HG02623 (cell line): ENCODE measurements around the gene PRODH.
"Not testable (repeated sequence)": the region's sequence is repeated elsewhere in the genome, so short reads cannot be mapped to it uniquely, and the experiment has no call there.

ENCODE experiments used
- ATAC-seq: cut with Tn5 transposase; IDR thresholded peaks from one replicate; pipeline ENCODE4 v1.9.1; 2021; ENCODE audit warnings: moderate library complexity; ENCODE audit not compliant: unreplicated experiment

Gene PRODH

DNA sequence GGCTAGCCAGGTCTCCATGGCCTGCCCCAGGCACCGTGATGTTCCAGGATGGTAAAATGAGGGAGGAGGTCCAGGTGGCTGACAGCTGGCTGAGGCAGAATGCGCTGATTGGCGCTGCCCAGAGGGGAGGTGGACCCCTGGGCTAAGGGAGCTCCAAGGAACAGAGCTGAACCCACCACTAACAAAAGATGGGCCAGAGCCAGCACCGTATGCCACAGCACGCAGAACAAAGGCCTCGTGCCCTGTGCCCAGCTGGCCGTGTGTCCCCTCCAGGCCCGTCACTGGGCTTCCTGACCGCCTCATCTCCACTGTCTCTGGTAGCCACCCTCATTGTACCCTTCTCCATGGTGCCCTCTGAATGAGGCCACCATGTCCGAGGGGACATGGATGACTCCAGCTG lies 19.6 kb upstream of the PRODH start:
- ATAC-seq: no peak

DNA sequence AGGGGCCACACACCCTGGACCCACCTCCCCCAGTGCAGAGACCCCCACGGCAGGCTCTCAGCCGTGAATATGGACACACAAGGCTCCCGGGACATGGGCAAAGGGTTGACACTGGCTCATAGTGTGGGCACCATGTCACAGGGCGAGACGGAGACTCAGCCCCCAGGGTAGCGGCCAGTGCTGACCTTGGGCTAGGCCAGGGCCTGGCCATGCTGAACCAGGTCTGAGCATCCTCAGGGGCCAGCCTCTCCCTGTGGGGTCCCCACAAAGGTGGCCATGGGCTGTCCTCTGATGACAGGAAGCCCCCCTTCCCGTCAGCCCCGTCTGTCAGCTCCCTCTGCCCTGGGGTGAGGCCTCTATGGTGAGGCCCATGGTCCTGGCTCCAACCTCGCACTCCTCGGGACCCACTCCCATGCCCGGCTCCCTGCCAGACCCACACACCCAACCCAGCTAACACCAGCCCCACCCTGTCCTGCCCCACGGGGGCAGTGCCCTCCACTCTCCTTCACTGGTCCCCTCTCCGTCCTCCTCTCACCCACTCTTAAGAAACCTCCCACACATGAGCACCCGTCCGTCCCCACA lies 19.0 kb upstream of the PRODH start:
- ATAC-seq: no peak

DNA sequence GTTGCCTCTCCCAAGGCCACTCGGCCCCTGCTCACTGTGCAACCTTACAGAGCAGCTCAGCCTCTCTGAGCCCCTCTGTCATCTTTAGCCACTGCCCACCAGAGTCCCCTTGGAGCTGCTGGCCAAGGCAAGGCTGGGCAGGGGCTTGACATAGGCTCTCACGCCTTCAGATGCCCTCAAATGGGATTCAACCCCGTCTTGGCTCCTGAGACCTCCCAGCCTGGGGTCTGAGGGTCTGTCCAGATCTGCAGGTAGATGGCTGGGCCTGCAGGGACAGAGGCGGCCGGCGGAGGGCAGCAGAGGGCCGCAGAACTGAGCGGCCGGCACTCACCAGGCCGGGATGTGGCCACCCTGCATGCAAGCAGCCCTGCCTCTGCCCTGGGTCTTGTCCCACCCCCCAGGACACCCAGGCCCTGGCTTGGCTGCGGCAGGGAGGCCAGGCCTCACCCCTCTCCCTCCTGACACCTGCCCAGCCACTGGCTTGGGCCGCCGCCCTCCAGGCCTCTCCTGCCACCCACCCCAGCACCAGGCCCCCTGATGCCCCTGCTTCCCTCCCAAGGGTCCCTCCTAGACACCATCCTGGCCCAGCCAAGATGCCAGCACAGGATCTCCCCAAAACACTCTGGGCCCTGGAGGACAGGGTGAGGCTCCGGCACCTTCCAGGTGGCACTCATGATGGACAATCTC lies 18.4 kb upstream of the PRODH start:
- ATAC-seq: not testable (repeated sequence)

DNA sequence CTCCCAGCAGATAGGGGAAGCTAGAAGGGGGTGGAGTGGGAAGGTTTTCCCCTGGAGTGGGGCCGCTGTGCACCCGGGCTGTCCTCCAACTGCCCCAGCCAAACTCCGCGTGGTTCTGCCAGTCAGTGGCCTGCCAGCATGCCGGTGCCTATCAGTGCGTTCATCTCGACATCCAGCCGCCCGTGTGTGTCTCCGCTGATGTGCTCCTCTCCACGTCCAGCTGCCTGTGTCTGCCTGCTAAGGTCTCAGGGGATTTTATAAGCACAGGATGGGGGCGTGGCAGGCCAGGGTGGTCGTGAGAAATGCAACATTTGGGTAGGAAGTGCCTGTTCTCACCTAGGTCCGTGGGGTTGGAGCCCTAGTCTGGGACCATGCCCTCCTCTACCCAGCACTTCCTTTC lies 17.0 kb upstream of the PRODH start:
- ATAC-seq: not testable (repeated sequence)

DNA sequence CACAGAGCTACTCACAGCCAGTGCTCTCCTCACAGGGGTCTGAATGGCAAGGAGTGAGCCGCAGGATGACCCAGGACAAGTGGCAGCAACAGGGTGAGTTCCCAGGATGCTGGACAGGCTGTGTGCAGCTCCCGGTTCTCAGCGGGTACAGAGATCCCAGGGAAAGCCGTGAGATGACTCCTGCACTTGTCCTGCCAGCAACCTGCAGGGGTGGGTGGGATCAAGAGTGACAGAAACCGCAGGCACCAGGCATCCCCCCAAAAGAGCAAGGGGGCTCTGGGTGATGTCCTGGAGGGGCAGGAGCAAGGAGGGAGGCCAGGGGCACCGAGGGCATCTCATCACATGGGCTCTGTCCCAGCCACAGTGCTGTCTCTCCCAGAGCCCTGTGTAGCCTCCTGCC lies 15.9 kb upstream of the PRODH start:
- ATAC-seq: no peak

DNA sequence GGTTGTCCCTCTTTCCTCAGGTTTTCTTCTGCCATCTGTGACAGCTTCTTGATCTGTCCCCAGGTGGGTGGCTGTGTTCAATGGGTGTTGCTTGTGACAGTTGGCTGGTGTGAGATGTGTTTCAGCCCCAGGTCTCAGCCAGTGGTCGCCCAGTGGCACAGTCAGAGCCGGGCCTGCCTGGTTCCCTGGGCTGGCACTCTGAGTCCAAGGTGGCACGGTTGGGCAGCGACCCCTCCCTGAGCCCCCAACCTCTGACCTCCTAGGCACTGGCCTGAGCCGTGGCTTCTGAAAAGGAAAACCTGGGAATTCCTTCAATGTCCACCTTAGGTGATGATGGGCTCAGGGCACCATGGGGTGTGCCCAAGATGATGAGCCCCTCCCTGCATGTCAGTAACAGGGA lies 14.0 kb upstream of the PRODH start:
- ATAC-seq: no peak

DNA sequence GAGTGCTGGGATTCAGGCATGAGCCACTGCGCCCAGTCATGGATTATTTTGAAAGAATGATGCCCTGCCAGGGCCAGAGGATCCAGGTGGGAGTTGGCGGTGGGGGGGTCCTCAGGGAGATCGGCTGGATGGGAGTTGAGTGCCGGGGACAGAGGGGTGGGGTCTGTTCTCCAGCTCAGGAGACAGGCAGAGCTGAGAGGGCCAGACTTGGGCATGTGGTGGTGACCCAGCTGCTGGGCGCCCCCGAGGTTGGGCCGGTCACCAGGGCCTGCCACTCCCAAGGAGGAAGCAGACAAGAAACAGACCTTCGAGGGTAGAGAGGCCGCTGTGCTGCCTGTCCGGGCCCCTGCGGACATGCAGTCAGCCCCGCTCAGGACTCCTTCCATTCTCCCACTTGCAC lies 11.8 kb upstream of the PRODH start:
- ATAC-seq: no peak

DNA sequence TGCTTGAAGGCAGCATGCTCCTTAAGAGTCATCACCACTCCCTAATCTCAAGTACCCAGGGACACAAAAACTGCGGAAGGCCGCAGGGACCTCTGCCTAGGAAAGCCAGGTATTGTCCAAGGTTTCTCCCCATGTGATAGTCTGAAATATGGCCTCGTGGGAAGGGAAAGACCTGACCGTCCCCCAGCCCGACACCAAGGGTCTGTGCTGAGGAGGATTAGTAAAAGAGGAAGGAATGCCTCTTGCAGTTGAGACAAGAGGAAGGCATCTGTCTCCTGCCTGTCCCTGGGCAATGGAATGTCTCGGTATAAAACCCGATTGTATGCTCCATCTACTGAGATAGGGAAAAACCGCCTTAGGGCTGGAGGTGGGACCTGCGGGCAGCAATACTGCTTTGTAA lies 11.0 kb upstream of the PRODH start:
- ATAC-seq: not testable (repeated sequence)

DNA sequence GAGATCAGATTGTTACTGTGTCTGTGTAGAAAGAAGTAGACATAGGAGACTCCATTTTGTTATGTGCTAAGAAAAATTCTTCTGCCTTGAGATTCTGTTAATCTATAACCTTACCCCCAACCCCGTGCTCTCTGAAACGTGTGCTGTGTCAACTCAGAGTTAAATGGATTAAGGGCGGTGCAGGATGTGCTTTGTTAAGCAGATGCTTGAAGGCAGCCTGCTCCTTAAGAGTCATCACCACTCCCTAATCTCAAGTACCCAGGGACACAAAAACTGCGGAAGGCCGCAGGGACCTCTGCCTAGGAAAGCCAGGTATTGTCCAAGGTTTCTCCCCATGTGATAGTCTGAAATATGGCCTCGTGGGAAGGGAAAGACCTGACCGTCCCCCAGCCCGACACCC lies 2.6 kb upstream of the PRODH start:
- ATAC-seq: not testable (repeated sequence)

DNA sequence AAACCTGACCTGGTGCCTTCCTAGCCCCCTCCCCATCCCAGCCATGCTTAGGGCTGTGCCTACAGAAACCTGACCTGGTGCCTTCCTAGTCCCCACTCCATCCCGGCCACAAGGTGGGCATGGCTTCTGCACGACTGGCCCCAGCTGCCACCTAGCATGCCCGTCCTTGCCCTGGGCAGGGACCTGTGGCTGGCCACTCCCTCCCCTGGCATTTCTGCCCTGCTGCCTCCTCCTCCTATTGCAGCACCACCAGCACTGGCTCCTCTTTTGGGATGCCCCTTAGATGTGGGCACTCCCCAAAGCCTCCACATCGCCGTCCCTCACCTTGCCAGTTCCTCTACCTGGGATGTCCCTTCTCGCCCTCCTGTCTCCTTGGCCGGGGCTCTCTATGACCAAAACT lies 1.4 kb downstream of the PRODH start:
- ATAC-seq: not testable (repeated sequence)

DNA sequence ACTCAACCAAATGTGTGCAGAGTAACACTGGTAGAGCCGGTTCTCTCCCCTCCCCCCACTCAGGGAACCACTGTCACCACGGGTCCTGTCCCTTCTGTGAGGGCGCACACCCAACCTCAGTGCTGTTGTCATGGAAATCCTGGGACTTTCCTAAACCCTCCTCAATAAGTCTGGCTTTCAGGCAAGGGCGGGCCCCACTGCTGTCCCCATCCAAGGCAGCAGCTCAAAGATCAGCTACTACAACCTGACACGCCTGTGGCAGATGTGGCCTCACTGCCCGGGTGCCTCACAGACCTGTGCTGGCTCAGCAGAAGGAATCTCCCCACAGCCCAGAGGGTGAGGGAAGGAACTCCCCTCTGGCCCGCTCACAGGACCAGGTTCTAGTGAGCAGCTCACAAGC lies 2.2 kb downstream of the PRODH start:
- no peak for ATAC-seq

DNA sequence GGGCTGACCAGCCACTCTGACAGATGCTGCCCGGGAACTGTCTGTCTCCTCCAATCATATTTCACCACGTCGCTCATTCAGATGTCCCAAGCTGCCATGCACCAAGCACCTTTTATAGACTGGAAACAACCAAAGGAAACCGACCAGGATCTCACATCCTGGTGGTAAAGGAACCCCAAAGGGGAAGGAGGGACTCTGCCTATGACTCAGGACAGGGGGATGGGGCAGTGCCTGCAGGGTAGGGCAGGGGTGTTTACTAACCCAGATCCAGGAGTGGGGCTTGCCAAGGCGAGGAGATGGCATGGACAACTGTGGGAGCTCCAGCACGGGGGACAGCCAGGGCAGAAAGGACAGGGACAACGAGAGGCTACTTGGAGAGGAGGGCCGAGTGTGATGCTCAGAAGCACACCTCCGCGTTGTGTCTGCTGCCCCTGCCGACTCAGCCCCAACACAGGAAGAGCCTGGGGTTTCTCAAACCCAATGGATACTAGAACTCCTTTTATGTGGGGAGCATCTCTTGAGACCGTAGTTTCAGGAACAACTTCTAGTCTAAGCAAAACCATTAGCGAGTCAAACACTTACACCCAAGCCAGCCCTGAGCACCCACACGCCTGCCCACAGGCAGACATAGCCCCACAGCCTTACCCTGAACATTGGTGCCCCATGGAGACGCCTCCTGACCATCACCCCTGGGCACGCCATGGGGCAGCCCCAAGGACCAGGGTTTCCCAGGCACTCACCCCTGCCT lies 4.0 kb downstream of the PRODH start:
- no peak for ATAC-seq

DNA sequence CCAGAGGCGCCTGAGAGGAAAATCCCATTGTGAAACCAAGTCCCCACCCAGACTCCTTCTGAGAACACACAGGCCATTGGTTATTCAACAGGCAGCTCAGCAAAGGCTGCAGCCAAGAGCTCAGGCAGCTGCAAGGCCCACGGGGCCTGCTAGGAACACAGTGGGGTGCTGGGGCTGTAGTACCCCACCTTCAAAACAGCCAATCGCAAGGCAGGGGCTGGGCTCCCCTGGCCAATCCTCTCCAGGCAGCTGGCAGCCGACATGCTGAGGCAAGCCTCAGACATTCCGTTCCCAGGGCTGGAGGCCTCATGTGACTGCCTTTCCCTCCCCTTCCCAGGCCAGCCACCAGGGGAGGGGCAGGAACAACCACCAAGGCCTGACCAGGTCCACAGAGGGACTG lies 6.6 kb downstream of the PRODH start:
- no peak for ATAC-seq

DNA sequence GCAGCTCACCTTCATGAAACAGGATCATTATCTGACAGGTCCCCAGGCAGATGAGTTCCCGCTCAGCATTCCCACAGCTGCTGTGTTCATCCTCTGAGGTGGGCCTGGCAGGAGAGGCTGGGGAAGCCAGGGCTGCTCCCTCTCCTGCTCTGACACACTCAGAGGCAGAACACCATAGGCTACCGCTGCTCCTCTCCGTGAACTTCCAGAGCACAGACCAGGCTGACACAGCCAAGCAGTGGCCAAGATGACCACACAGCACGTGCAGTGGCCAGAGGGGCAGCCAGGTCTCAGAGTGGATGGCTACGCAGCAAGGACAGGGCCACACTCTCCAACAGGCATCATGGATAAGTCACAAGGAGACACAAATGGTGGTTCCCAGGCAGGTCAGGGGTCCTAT lies 8.5 kb downstream of the PRODH start:
- ATAC-seq: no peak

DNA sequence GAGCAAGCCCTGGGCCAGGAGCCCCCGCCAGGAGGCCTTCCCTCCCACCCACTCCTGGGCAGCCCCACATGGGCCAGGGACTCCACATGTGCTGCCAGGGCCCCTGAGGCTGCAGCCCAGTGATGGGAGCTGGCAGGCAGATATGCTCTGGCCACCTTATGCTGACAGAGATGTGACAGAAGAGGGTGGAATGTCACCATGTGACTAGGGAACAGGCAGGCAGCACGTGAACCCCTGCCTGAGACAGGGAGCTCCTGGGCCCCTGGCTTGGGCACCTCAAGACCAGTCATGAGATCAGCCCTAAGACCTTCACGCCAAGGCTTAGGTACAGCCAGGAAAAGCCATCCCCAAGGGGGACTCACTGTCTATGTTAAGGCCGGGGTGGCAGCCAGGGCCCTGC lies 9.1 kb downstream of the PRODH start:
- no peak for ATAC-seq

DNA sequence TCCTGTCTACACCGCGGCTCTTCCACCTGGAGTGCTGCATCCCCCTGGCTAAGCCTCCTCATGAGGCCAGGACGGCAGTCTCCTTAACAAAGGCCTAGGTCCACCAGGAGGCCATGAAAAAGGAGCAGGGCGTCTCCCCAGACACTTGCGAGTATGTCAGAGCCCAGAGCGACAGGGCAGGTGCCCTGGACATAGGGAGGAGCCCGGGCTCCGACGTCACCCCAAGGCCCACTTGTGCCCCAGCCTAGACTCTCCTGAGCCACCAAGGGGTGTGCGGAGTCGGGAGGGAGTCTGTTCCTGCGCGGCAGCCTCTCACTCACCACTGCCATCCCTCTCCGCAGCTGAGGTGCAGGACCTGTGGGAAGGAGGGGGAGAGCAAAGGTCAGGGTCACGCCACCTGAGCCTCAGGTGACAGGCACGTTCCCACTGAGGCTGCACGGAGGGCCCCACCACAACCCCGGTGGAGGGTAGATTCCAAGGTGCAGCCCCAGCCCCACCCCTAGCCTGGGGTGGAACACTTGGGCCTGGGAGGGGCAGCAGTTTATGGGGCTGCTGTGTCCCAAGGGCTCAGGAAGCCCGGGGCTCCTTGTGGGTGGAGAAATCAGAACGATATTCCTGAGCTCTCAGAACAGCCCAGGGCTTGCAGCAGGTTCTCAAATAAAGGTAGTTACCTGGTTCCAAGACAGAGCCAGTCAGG lies 10.6 kb downstream of the PRODH start:
- no peak for ATAC-seq

DNA sequence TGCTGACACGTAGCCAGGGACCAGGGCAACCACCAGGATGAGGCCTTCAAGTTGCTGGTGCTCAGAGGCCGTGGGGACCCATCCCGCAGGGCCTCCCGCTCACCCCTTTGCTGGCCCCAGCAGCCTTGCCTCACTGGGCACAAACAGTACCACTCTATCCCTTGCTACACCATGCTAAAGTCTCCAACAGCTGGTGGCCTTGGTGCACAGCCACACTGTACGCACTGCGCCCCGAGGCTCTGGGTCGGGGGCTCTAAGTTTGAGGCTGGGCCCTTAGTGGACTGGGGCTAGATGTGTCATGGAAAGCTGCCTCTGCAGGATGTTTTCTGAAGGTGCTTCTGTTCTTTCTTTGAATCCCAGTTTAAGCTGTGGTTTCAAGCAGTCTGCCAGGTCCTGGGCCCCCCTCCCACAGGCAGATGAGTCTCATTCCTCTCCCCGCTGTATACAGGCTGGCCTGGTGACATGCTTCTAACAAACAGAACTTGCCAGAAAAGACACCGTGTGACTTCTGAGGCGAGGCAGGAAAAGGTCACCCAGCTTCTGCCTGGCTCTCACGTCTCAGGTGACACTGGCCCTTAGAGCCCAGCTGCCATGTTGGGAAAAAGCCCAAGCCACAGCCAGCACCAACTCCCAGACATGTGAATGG lies 15.7 kb downstream of the PRODH start:
- not testable (repeated sequence) for ATAC-seq

DNA sequence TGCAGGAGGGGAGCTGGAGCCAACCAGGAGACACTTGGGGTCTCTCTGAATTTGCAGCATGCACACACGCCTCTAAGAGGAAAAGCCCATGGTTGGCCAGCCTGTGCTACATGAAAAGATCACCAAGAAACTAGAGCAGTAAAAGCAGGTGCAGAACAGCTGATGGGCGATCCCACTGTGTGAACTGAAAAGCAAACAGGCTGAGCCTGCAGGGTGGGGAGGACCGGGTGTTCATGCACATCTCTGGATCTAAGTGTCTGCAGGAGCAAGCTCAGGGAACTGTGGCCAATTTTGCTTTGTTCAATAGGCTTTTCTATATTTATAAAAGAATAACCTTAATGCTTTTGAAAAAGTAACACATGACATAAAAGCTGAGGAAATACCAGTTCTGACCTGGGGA lies 18.3 kb downstream of the PRODH start:
- ATAC-seq: not testable (repeated sequence)

DNA sequence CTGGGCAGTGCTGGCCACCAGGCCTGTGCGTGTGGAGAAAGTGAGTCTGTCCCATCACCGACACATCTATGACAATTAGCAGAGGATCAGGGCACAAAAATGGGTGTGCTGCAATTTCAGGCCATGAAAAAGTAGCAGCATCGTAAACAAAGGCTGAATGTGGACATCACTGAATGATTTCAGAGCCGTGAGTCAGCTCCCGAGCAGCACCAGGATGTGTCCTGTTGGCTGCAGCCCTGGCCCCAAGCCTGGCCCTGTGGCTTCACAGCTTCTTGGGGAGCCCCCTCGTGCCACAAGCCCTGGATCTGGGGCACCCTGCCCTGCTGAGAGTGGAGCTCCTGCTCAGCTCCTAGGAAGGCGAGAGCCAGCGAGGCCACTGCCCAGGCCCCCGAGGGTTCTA lies 20.5 kb downstream of the PRODH start:
- ATAC-seq: not testable (repeated sequence)

DNA sequence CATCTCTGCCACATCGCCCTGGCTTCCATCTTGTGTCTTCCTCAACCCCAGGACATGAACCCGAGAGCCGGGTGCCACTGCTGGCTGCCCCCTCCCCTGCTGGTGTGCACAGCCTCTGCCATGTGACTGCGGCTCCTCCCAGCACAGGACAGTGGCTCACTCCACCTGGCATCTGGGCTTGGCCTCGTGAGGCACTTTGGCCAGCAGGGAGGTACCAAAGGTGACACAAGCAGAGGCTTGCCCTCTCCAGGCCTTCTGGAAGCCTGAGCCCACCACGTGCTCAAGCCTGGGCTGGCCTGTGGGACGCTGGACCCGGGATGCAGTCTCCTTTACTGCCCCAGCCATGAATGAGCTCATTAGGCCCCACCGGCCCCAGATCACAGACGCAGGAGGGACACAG lies 21.5 kb downstream of the PRODH start:
- not testable (repeated sequence) for ATAC-seq

DNA sequence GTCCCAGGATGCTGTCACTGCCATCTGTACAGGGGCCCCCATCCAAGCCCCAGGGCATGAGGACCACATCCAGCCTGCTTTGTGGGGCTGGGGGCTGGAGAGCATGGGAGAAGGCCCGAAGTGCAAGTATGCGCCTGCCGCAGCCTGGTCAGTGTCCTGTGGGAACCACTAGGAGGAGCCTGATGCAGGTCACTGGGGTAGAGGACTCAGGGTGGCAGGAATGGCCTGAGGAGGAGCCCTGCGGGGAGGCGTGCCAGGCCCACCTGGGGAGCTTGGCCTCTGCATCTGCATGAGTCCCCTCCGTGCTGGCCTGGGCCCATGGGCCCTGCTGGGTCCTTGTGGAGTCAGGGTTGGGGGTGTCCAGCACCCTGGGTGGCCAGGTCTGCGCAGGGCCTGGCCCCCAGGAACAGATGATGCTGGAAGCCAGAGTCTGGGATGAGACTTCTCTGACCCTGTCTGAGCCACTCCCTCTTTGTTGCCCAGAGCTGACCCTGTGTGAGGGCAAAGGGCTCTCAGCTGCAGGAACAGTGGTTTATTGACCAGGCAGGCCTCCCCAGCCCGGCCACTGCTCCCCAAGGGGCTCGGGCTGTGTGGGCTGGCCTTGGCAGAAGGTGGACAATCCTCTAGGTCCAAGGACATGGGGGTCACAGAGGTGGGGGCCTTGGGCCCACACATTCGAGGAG lies 23.7 kb downstream of the PRODH start:
- not testable (repeated sequence) for ATAC-seq
